HUDEP-2 (cell line): ENCODE results near the gene EPHB1.
"Not testable (repeated sequence)": the region's sequence is repeated elsewhere in the genome, so short reads cannot be mapped to it uniquely, and the experiment has no call there.

Experiments used
- DNase-seq, 76 experiments: peaks; one replicate each; lab custom pipeline; 2025; ENCODE audit not compliant: unreplicated experiment in 76 of 76; lab: John Stamatoyannopoulos, UW

EPHB1 gene

DNA sequence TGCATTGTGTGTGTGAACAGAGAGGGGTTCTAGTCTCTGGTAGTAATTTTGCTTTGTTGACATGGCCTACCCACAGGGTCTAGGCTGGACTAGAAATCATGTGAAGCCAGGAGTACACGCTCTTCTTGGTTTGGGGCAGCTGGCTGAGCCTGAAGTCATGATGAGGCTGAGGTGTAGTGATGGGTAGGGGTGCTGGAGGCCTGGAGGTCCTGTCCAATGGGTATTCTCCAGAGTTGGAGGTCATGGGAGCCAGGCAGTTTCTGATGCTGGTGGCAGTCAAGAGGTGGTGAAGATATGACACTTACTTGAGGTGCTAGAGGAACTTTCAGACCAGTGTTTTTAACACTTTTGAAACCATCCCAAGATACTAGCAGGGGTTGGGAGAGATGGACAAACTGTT lies 18.5 kb upstream of the EPHB1 start:
- no peak for DNase-seq

DNA sequence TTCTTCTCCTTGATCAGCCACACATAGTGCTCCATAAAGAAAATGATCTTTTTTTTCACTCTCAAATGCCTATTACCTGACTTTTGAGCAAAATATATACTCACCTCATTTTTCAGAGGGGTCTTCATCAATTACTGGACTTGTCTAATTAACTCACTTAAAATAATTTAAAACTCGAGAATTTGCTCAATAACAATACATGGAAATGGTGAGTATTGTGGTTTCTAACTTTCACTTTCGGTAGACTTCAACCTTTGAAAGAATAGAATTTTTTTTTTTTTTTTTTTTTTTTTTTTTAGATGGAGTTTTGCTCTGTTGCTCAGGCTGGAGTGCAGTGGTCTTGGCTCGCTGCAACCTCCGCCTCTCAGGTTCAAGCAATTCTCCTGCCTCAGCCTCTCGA lies 17.7 kb upstream of the EPHB1 start:
- DNase-seq, result no peak

DNA sequence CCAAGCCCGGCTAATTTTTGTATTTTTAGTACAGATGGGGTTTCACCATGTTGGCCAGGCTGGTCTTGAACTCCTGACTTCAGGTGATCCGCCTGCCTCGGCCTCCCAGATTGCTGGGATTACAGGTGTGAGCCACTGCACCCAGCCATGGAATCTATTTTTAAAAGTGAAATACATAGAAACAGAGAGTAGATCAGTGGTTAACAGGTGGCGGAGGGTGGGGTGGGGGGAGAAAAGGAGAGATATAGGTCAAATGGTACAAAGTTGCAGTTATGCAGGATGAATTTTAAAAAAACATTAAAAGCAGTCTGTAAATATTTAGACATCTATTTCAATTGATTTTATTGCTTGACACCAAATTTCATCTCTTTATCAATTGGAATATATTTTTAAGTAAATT lies 6.8 kb upstream of the EPHB1 start:
- not testable (repeated sequence) for DNase-seq

DNA sequence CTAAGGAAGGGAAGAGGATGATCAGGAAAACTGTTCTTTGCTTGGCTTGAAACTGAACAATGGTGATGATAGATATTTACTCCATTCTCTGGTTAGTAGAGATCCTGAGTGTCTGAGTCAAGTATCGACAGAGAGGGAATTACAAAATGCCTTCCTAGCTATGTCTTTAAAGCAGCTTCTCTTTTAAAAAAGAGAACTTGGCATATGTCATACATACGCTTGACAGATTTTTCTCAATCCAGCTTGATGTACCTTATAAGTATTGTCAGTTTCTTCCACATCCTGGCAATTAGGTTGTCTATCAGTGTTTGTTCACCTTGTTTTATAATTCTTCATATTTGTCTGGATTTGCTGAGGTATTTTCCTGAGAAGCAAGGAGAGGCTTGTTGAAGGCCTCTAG lies 5.0 kb upstream of the EPHB1 start:
- no peak for DNase-seq

DNA sequence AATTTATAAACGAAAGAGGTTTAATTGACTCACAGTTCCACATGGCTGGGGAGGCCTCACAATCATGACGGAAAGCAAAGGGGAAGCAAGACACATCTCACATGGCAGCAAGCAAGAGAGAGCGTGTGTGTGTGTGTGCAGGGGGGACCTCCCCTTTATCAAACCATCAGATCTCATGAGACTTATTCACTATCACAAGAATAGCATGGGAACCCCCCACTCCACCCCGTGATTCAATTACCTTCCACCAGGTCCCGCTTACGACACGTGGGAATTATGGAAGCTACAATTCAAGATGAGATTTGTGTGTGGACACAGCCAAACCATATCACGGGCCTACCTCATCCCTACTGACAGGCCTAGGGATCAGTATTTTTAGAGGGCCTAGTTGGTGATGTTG lies 3.1 kb upstream of the EPHB1 start:
- DNase-seq, result no peak

DNA sequence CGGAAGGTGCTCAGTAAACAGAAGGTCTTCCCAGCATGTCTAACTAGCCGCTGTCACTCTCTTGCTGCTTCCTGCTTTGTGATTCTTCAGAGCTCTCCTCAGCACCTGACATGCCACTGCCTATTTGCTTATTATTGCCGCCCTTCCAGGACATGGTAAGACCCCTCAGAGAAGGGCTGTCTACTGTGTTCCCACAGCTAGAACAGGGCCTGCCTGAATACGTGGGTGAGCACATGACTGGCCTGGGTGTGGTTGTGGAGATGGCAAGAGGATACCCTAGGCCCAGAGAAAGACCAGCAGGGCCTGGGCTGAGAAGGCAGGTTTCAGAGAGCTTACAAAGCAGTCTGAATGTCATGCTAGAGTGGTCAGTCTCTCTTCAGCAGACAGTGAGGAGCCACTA lies 2.4 kb upstream of the EPHB1 start:
- DNase-seq, result no peak

DNA sequence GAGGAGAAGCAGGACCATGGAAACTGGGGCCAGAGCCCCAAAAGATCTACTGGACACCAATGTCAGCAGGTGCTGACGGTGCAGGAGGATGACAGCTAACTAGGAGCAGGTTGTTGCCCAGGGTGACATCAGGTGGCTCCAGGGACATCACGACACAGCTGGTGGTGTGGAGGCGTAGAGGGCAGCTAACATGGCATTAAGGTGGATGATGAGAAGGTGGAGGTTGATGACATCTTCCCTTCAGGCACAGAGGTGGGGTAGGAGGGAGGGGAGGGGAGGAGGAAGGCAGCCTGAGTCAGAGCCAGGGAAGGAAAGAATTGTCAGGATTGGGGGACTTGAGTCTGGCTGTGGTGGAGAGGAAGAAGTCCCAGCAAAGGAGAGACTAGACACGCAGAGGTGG lies 1.5 kb upstream of the EPHB1 start:
- DNase-seq, result no peak

DNA sequence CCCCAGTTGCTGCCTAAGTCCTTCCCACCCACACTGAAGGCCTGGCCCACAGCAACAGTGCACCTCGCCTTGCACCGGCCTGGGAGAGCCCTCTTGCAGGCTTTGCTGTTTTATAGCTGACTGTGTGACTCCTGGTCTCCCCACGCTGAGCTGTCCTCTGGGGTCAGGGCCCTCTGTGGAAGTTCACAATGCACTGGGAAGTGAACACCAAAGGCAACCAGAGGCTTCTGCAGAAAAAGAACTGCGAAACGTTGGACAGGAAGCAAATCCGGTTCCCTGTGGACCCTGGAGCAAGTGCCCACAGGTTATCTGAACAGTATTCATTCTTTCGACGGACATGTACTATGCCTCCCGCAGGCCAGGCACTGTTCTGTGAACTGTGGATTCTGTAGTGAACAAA lies 737 bp upstream of the EPHB1 start:
- DNase-seq, result no peak

DNA sequence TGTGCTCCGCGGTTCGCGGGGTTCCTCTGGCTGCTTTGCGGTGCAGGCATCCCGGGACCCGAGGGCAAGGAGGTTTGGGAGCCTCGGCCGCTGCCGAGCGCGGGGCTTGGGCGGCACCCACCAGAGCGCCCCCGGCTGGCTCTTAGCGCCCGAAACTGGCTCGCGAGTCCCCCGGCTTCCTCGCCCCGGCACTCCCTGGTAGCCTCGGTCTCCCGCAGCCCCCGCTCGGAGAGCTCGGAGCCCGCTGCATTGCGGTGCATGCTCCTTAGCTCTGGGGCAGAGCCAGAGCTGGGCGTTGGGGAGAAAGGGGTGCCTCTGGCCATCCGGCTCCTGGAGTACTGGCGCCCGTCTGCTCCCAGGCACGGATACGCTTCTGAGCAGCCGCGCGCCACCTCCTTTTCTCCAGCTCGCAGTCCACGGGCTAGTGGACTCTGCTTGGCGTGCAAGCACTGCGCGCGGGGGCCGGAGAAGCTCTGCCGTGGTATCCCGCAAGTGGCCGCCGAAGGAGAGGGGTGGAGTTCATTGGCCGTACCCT lies 753 bp downstream of the EPHB1 start:
- no peak for DNase-seq

DNA sequence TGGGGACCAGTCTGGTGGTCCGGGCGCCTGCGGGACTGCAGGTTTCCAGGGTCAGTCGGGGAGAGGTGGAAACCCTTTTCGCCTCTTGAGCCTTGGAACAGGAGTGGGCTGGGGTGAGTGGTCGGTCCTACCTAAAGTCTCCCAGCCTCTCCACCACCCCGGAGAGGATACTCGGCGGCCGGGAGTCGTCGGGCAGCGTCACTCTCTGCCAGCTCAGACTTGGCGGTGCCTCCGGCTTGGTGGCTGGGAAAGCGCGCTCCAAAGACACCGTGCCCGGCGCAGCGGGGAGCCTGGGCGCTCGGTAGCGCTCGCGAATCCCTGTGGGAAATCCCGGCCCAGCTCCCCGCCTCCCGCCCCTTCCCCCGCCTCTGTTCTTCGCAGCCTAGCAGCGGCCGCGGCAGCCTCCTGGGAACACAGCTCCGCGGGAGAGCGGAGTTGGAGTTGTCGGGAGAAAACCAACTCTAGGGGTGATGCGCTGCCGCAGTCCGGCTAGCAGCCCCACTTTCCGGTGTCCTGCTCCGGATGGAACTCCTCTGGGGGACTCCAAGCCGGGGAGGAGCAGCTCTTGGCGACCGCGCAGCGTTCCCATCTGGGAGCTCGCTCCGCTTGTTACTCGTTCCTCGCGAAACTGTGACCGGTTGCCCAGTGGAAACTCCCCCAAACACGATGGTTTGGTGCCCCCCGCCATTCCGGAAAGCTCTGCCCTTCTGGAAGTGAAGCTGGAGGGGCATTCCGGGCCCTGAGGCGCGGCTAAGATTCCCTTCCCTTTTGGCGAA lies 1.4 kb downstream of the EPHB1 start:
- no peak for DNase-seq

DNA sequence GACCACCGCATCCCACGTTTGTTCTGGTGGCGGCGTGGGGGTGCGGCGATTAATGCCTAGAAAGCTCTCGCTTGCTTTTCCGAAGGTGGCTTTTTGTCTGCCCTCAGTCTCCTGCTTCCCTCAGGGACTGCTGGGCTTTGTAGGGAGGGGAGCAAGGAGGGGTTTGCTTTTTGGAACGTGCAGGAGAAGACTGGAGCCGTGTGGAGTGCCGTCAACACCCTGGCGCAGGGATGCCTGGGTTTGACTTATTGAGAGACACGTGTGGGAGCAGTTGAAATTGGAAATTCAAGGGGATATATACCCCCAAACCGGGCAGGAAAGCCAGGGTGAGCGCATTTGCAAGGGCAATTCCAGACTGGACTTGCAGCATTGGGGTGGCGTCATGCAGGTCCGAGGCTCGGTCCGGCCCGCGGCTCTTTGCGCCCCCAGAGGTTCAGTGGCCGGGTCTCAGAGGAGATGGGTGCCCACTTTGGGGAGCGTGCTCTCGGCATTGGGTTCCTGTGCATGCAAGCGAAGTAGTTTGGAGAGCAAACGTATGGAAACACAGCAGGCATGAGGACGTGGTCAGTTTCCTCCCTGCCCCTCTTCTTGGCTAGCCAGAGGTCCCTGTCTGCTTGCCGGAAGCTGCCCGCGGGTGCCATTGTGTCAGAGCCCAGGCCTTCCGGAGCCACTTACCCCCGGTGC lies 2.1 kb downstream of the EPHB1 start:
- no peak for DNase-seq

DNA sequence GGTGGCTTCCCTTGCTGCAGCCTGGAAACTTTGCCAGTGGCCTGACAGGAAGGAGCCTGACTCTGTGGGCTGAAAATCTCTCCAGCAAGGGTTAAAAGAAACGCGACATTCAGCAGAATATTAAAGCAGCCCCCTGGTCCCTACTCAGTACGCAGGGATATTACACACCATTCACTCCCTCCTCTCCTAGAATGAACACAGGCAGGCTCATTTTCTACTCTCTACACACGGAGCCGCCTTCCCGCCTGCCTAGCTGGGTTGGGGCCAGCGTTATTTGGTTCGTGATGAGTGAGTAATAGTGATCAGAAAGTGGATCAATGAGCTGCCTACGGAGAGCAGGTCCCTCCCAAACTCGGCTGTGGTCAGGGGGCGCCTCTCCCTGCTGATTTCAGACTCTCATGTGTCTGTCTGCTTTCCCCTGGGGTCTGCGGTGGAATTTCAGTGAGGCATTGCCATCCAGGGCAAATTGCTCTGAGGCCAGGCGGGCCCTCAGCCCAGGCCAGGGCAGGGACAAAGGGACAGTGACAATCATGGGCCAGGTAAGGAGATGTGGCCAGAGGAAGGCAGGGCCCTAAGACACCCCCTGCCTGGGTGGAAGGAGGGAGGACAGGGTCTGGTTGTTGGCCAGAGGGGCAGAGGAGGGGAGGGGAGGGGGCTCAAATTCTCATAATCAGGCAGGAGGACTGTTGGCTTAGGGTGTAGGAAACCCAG lies 2.8 kb downstream of the EPHB1 start:
- no peak for DNase-seq

DNA sequence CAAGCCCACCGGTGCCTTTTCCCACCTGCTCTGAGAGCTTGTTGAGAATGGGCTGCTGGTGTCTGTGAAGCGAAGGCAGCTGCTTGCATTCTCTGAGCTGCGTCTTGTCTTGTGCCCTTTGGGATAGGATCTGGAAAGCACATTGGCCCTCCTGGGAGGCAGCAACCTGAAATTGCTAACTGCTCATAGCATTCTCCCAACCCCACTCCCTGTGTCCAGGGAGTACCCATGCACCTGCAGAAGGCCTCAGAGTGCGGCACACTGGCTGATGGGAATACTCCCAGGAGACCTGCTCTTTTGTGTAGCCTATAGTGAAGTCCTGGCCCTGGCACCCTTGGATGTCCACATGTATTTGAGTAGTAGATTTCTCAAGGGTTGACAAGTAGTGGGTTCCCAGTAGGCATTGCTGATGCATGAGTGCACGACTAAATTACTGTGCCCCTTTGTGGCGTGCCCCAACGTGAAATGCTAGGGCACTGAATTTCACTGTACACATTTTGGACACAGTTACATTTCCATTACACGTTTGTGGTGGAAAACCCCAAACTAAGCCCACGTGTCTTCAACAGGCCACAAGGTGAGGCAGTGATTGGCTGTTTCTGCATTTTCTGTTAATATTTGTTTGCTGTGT lies 3.7 kb downstream of the EPHB1 start:
- DNase-seq, result no peak

DNA sequence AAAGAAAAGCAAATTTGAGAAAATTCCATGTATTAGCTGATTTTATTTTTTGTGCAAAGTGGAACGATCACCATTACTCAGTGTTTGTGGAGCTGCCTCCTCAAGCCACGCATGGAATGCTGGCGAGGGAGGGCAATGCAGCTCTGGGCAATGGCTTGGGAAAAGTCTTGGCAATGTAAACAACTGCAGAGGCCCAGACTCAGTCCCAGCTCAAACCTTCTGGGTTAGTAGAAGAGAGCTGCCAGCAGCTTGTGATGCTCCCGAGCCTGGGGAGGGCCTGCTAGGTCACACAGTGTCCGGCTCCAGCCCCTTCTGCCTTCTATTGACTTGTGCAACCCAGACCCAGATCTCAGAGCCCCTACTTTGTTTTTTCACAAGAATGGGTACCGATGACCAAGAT lies 4.3 kb downstream of the EPHB1 start:
- DNase-seq, result no peak

DNA sequence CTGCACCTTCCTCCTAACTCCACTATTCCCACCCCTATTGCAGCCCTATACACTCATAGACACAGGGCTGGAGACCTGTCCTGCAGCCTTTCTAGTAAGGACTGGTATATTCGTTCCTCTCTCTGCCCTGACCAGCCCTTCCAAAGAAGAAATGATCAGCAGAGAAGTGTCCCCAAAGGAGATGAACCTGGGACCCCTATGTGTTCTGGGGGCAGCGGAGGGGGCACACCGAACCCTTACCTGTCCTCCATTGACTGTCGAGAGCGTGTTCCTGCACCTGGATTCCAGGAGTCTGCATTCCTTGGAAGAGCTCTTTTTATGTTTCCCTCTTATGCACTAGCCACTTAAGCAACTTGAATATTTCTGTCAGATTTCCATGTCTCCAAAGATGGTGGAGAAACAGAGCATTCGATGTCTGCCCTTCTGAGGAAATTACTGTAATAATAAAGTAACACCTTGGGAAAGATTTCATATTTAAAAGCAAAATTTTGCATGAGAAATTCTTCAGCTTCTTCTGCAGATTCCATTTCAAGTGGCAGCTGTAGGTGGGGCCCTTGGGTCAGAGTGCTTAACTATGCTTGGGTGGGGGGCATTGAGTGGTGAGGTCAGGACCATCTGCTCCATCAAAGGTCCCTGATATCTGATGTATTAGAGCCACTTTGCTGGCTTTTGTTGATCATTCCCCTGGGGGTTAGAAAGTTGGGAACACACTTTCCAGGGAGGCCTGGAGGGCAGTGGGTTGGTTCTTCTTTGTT lies 6.3 kb downstream of the EPHB1 start:
- DNase-seq, result no peak

DNA sequence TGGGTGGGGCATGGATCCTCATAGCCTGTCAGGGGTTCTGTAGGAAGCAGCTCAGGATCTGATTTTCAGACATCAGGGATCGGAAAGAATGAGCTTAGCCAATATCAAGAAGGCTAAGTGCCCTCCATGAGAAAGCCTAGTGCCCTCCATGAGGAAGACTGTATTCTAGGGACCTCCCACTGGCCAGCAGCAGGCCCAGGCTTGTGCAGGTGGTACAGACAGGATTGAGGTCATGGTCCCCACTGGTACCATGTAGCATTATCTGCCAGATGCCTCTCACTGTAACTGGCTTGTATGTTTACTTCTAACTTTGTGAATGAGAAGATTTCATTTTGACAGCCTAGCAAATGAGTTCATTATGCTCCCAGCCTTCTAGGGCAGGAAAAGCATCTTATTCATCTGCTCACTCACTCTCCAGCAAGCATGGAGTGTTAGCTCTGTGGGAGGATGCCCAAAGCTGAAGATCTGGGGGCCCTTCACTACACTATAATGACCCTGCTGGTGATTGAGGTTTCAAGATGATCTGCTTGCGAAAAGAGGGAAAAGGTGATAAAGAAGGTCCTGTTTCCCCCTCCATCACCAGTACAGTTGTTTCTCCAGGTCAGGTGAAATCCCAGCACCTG lies 7.5 kb downstream of the EPHB1 start:
- no peak for DNase-seq

DNA sequence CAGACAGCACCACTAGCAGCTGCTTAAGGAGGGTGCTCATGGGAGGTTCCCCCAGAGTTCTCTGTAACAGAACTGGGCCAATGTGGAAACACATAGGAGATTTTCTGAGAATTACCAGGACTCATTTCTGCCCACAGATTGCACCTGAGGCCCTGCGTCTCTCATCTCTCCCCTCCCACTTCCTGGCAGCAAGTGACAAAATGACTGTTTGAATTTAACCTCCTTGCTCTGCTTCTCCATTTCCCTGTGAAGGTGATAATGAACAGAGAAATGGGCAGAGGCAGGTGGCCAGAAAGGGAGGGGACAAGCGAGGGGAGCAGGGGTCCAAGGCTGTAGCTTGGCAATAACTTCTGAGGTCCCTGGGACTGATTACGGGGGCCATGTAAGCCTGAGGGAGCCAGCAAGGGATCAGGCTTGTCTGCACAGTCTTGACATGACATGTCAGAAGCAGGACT lies 8.0 kb downstream of the EPHB1 start:
- DNase-seq, result no peak

DNA sequence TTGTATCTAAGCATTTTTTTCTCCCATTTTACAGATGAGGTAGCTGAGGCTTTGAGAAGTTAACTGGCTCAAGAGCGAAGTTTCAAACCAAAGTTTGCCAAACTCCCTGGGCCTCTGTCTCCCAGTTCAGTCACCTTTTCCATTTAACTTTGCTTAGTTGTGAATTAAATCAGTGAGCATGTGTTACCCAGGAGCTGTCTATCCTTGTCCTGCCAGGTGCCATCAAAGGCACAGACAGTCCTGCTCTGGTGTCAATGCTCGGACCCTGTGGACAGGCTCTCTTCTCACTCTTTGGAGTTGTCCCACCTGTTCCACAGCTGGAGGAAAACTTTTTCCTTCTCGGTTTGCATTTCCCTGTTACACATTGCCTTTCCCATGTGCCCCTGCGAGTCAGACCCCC lies 8.6 kb downstream of the EPHB1 start:
- DNase-seq, result no peak

DNA sequence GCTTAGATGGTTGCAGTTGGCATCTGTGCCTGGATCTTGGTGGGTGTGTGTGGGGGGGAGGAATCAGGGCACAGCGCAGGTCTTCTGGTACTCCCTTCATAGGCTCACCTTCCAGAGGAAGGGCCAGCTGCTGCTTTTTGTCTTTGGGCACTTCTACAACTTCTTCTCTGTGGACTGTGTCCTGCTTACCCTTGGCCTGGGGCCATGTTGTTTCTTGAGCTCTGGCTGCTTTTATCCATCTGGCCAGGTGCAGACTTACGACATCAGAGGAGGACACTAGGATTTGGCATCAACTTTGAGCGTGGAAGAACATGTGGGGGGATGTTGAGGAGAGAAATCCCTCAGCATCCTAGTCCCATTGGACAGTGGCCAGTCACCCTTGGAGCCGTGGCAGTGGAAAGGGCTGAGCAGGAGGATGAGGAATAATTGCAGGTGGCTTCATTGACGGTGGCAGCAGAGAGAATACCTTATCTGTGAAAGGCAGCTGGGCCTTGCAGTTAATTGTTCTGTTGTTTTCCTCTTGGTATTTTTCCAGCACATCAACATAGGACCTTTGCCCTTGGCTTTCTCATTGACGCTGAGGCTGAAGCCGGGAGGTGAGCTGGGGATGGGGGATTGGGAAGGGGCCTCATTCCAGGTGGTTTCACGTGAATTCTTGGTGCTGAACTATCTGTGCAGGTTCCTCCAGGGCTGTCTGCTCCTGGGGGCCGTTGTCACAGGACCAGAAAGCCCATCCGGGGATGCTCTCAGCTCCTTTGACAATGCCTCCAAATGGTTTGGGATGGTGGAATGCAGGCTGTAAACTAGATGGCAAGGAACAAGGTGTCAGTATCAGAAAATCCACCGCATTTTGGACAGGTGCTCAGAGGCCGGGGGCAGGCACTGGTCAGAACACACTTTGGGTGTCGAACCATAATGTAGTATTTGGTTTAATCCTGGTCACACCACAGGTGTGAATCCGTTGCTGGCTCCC lies 9.7 kb downstream of the EPHB1 start:
- DNase-seq, result no peak
